HG03025 (cell line): ENCODE results near the gene DNAAF5.
"Not testable (repeated sequence)": the region's sequence is repeated elsewhere in the genome, so short reads cannot be mapped to it uniquely, and the experiment has no call there.

Experiments
- ATAC-seq: cut with Tn5 transposase; IDR thresholded peaks from one replicate; pipeline ENCODE4 v1.9.1; 2021; ENCODE audit warnings: mild to moderate bottlenecking, moderate library complexity; ENCODE audit not compliant: unreplicated experiment, low FRiP score

DNAAF5 gene

GRCh38 chr7:801940-802381 lies 75.5 kb downstream of the DNAAF5 start:
- no peak for ATAC-seq

- ATAC-seq = no peak
These were observed 76.2 kb downstream of the DNAAF5 start for GRCh38 chr7:802500-803242.

GRCh38 chr7:803243-803635 lies 76.7 kb downstream of the DNAAF5 start:
- ATAC-seq = no peak

GRCh38 chr7:803796-804195 lies 77.3 kb downstream of the DNAAF5 start:
- ATAC-seq = not testable (repeated sequence)

DNA sequence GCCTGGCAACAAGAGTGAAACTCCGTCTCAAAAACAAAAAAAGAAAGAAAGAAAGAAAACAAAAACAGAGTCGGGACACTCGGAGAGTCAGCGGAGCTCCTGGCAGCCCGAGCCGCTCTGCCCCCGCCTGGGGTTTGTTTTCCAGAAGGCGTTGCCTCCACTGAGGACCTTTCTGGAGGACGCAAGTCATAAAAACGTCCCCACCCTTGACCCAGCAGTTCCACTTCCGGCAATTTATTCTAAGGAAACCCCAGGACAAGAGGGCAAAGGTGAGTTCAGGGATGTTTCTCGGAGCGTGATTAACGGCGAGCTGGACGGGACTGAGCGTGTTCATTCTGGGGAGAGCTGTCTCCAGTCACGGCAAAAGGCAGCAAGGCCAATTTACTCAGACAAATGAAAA lies 78.8 kb downstream of the DNAAF5 start:
- ATAC-seq = no peak

DNA sequence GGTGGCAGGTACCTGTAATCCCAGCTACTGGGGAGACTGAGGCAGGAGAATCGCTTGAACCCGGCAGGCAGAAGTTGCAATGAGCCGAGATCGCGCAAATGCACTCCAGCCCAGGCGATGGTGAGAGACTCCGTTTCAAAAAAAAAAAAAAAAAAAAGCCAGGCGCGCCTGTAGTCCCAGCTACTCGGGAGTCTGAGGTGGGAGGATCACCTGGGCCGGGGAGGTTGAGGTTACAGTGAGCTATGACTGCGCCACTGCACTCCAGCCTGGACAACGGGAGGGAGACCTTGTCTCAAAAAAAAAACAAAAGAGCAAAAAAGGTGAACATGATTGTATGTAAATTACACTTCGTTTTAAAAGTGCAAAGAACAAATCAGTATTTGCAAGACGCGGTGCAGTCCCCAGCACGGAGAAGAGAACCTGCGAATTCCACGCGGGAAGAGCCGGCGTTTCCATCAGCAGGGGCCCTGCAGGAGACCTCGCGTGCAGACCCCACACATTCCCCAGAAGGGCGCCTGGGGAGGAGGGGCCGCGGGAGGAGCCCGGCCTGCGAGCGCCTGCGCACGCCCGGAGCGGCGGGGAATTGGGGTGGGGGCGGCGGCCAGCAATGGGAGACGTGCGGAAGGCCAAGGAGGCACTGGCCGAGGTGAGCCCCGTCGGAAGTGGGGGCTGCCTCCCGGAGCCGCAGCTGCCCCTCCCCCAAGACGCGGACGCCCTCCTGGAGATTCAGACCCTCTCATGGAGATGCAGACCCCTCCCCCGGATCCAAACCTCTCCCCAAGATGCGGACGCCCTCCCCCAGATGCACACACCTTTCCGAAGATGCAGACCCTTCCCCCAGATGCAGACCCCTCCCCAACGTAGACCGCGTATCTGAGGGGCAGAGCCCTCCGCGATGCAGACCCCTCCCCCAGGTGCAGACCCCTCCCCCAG lies 89.1 kb downstream of the DNAAF5 start:
- ATAC-seq = no peak

DNA sequence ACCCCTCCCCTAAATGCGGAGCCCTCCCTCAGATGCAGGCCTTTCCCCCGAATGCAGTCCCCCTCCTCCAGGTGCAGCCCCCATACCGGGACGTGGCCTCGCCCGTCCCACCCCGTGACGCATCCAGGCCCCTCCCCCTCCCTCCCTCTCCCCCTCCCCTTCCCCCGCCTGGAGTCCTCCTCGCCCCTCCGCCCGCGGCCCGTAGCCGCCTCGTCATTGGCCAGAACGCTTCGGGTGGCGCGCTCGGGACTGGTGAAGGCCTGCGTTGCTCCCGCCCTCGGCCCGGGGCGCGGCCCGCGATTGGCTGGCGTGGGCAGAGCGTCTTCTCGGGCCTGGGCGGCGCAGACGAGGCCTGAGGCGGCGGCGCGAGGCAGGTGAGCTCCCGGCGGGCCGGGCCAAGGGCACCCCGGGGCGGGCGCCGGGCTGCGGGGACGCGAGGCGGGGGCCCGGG lies 89.8 kb downstream of the DNAAF5 start:
- peak; percentile 85 for ATAC-seq

- peak; percentile 11 for ATAC-seq
These were observed 90.5 kb downstream of the DNAAF5 start for GRCh38 chr7:816751-817671.

- ATAC-seq = no peak
These were observed 91.7 kb downstream of the DNAAF5 start for GRCh38 chr7:818031-818699.

DNA sequence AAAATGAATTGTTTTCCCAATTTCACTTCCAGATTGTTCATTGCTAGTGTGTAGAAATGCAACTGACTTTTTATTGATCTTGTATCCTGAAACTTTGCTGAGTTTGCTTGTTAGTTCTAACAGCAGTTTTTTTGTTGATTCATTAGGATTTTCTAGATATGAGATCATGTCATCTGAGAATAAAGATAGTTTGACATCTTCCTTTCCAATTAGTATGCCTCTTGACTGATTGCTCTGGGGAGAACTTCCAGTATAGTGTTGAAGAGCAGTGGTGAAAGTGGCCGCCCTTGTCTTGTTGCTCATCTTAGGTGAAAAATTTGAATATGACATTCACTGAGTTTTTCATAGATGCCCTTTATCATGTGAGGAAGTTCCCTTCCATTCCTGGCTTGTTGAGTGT lies 93.8 kb downstream of the DNAAF5 start:
- no peak for ATAC-seq

DNA sequence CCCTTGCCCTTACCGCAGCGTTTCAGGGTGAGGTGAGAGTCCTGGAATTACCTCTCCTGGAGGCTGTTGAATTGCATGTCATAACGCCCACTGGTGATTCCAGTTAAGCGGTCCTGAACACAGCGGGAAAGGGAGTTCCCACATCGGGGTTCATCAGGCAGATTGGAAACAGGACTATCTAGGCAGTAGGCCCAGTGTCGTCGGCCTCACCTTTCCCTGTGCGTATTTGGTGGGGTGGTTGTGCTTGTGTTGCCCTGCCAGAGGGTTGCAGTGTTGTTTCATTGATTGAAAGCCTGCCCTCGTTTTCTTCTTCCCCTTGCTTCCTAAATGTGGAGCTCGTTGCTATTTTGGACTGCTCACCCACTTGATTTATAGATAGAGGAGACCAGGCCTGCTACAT lies 95.2 kb downstream of the DNAAF5 start:
- no peak for ATAC-seq

GRCh38 chr7:822692-823276 lies 96.3 kb downstream of the DNAAF5 start:
- ATAC-seq = no peak

DNA sequence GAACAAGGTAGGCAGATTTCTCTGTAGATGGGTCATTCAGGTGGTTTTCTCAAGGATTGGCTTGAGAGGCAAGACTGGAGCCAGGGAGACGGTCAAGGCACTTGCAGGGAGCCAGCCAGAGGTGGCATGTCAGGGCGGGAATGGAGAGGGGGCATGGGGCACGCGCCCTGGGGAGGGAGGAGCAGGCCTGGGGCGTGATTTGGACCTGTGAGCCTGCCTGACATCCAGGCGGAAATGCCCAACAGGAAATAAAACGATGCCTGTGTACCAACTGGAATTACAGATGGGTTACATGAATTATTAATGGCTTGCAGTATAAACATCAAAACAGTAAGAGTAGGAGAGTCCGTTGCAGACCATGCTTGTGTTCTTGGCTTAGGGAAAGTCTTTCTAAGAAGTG lies 97.2 kb downstream of the DNAAF5 start:
- no peak for ATAC-seq

GRCh38 chr7:824081-824480 lies 97.6 kb downstream of the DNAAF5 start:
- ATAC-seq = no peak

GRCh38 chr7:824664-825063 lies 98.2 kb downstream of the DNAAF5 start:
- no peak for ATAC-seq

- ATAC-seq = no peak
These were observed 98.9 kb downstream of the DNAAF5 start for GRCh38 chr7:825386-825785.

DNA sequence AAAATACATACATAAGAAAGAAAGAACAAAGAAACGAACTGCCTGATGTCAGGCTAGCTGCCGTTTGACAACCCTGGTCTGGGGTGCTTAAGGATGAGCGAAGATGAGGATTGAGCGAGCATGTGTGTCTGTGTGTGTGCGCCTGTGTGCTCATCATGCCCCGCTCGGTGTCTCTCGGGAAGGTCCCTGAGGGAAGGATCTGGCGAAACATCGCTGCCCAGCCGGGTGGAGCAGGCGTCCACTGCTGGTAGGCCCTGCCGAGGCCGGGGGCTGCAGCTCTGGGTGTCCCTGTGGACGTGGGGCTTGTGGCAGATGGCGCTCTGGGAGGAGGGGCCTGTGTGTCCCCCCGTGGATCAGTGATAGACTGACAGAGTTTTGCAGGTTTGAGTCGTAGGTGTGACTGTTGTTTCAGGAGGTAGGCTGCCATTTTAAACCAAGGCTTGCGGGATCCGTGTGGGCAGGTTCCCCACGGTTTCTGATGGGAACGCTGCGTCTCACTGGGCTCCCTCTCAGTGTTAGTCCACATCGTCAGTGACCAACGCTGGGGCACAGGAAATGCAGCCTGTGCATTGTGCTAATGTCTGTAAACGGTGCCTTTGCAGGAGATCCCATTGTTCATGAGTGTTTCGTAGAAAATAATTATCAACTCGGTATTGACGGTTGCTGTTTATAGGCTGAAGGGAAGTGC lies 99.9 kb downstream of the DNAAF5 start:
- no peak for ATAC-seq

GRCh38 chr7:828793-829561 lies 102.5 kb downstream of the DNAAF5 start:
- no peak for ATAC-seq
